Gastroesophageal sphincter (tissue), 4 donors: ENCODE measurements around the gene TIMM23. TPM values are rescaled to one million over a fixed set of nuclear protein-coding genes. Genes with fewer than 3 reads are reported as not detected.
A peak's percentile ranks its signal among the peaks of the same experiment; 100 is the strongest.

Experiments used
- ATAC-seq: fragments of 150-250 bp; one replicate; pipeline ENCODE4 v1.9.1; 2016; ENCODE audit warnings: mild to moderate bottlenecking, moderate library complexity
- H3K27ac ChIP-seq, 4 donors: fragments of 200-600 bp; sonication (generic) in 3 of 4; 1 replicate in 3 of 4; 2 replicates in 1 of 4; pipeline ENCODE4 v1.5.1; 2016 to 2019
- H3K27me3 ChIP-seq: fragments of 200-600 bp; sonication (generic); one replicate; pipeline ENCODE4 v1.5.1; 2019
- H3K36me3 ChIP-seq, 2 donors: fragments of 200-600 bp; sonication (generic); one replicate each; pipeline ENCODE4 v1.5.1; 2019; ENCODE audit warnings: control low read depth in 1 of 2
- H3K4me1 ChIP-seq, 3 donors: fragments of 200-600 bp; sonication (generic); 1 replicate in 2 of 3; 2 replicates in 1 of 3; pipeline ENCODE4 v1.5.1; 2016 to 2019; ENCODE audit warnings: control low read depth in 2 of 3
- H3K4me3 ChIP-seq, 2 donors: fragments of 200-600 bp; sonication (generic); one replicate each; pipeline ENCODE4 v1.5.1; 2019; ENCODE audit warnings: mild to moderate bottlenecking in 1 of 2, moderate library complexity in 1 of 2
- H3K9me3 ChIP-seq, 3 donors: fragments of 200-600 bp; sonication (generic); one replicate each; pipeline ENCODE4 v1.5.1; 2017 to 2019; ENCODE audit warnings: control low read depth in 2 of 3
- EP300 ChIP-seq: sonication (generic); formaldehyde crosslinking; IDR thresholded peaks from one replicate; pipeline ENCODE4 v1.6.1; 2017; ENCODE audit warnings: antibody characterized with exemption, mild to moderate bottlenecking
- POLR2A ChIP-seq, 2 donors: fragments of 450-650 bp; IDR thresholded peaks; one replicate each; pipeline ENCODE4 v1.6.1; 2017; ENCODE audit warnings: antibody characterized with exemption in 2 of 2, mild to moderate bottlenecking in 2 of 2, moderate library complexity in 1 of 2
- POLR2AphosphoS5 ChIP-seq: sonication (generic); formaldehyde crosslinking; IDR thresholded peaks from one replicate; pipeline ENCODE4 v1.6.1; 2017; ENCODE audit warnings: antibody characterized with exemption
- WGBS, 2 donors: methylation state at CpG; one replicate each; pipeline ENCODE4 v1.1.5; 2018; ENCODE audit warnings: low coverage in 1 of 2; 5-methylcytosine and 5-hydroxymethylcytosine counted together
- total RNA-seq, 4 donors: library from RNA; depleted of rRNA; stranded (reverse); fragments of >200 nt; gene quantifications; one replicate each; pipeline ENCODE4 v1.1.0, GENCODE V29; 2016
- TF ChIP-seq, protein P1 (sequence below), 4 experiments: fragments of 200-600 bp in 2 of 4; fragments of 450-650 bp in 2 of 4; sonication (generic) in 1 of 4; IDR thresholded peaks; one replicate each; pipeline ENCODE4 v1.5.1; 2017 to 2019; ENCODE audit warnings: antibody characterized with exemption in 4 of 4, mild to moderate bottlenecking in 2 of 4, moderate library complexity in 2 of 4

Gene TIMM23
- total RNA-seq, 4 donors from 2014 or later = 56.8 to 80.9 (median 64.5) TPM

DNA sequence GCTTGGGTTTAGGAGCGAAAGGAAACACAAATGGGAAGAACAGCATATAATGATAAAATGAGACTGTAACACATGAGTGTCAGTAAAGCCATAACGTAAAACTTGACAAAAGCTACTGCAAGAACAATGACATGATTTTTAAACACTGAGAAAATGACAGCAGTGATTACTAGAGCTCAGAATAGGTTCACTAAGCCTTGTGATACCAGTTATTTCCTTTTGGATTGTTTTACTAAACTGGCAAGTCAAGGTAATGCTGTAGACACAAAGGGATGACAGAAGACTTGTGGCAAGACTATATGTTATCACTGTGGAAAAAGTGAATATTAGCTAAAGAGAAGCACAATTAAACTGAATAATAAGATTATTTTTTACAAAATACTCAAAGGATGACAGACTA, 45.4 kb downstream of the TIMM23 start:
- no peaks in the 10 kb centered on the region for H3K27me3 ChIP-seq
- H3K4me1 ChIP-seq = peaks cover 13 to 81% (median 23%) of the 10 kb centered on the region in 3 donors
- H3K4me3 ChIP-seq = no peak overlapping the region
- no peak overlapping the region for H3K27ac ChIP-seq
- no peak for ATAC-seq
- peaks cover 6 to 36% of the 10 kb centered on the region in 2 donors for H3K36me3 ChIP-seq
- no peaks in the 10 kb centered on the region for H3K9me3 ChIP-seq
- TF ChIP-seq POLR2AphosphoS5 (no peak), POLR2A (IDR thresholded peaks at IDR 0.05) (no peak), EP300 (no peak)
- TF ChIP-seq, protein P1, sequence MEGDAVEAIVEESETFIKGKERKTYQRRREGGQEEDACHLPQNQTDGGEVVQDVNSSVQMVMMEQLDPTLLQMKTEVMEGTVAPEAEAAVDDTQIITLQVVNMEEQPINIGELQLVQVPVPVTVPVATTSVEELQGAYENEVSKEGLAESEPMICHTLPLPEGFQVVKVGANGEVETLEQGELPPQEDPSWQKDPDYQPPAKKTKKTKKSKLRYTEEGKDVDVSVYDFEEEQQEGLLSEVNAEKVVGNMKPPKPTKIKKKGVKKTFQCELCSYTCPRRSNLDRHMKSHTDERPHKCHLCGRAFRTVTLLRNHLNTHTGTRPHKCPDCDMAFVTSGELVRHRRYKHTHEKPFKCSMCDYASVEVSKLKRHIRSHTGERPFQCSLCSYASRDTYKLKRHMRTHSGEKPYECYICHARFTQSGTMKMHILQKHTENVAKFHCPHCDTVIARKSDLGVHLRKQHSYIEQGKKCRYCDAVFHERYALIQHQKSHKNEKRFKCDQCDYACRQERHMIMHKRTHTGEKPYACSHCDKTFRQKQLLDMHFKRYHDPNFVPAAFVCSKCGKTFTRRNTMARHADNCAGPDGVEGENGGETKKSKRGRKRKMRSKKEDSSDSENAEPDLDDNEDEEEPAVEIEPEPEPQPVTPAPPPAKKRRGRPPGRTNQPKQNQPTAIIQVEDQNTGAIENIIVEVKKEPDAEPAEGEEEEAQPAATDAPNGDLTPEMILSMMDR (IDR thresholded peaks at IDR 0.05) = no peak
- whole genome bisulfite sequencing, 2 donors = 74 to 90% methylated on average over 2 of the region's 2 CpGs

DNA sequence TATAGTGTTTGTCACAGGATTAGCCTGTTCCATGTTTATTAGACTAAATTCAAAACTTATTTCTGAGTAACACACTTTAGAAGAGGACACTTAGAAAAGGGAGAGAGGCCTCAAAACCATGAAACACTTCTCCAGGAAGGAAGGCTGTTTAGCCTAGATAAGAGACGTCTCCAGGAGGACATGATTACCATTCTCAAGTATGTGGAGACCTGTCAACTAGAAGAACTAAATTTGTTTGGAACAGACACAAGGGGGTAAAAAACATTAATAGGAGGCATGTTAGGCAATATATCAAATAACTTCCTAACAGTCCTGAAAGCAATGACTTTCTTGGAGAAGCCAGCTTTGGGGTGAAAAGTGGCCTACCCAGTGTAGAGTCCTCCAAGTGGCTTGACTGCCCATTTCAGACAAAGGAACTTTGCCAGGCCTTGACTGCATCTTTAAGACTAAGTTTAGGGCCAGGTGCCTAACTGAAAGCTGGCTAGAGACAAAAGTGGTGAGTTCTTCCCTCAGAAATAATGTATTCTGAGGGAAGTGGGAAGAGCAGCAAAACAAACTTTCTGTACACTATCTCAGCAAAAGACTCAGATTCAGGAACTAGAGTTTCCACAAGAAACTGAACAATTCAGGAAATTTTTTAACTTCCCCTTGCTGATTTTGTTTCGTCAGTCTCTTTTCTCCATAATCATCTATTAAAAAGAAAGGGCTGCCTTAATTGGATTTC, 46.3 kb downstream of the TIMM23 start:
- TF ChIP-seq POLR2AphosphoS5 = no peak
- no peak for TF ChIP-seq EP300
- TF ChIP-seq, protein P1 (IDR thresholded peaks at IDR 0.05) = no peak
- TF ChIP-seq POLR2A (IDR thresholded peaks at IDR 0.05) = no peak

DNA sequence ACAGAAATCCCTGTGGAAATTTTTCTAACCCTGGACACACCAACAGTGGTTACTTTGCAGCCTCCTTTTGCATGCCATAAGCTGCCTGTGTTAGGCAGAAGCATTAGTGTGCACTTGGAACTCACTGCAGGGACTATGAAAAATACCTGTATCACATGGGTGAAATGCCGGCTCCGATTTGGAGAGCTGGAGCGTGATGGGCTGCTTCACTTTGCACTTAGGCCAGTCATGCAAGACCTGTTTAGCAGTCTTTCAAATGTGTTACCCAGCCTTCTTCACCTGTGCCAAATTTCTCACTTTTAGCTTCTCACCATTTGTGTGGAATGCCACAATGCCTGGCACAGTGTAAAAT, 46.9 kb downstream of the TIMM23 start:
- no peak for TF ChIP-seq POLR2AphosphoS5
- TF ChIP-seq EP300 = no peak
- TF ChIP-seq POLR2A (IDR thresholded peaks at IDR 0.05) = no peak
- TF ChIP-seq, protein P1 (IDR thresholded peaks at IDR 0.05) = no peak
- no peak overlapping the region for H3K4me3 ChIP-seq
- H3K4me1 ChIP-seq = peaks cover 18 to 94% (median 23%) of the 10 kb centered on the region in 3 donors
- peak overlapping the region in 1 of 4 donors; percentile 0 for H3K27ac ChIP-seq
- H3K9me3 ChIP-seq = no peaks in the 10 kb centered on the region
- no peaks in the 10 kb centered on the region for H3K27me3 ChIP-seq
- 87 to 100% methylated on average over 2 to 3 of the region's 3 CpGs for WGBS, 2 donors
- peaks cover 6 to 22% of the 10 kb centered on the region in 2 donors for H3K36me3 ChIP-seq
- no peak for ATAC-seq

More for the DNA sequence above, 46.3 kb downstream of the TIMM23 start:
- ATAC-seq = no peak
- H3K9me3 ChIP-seq = no peaks in the 10 kb centered on the region
- peaks cover 14 to 89% (median 23%) of the 10 kb centered on the region in 3 donors for H3K4me1 ChIP-seq
- H3K4me3 ChIP-seq = no peak overlapping the region
- WGBS, 2 donors = 25 to 40% methylated on average over 2 of the region's 2 CpGs
- no peaks in the 10 kb centered on the region for H3K27me3 ChIP-seq
- peak overlapping the region in 1 of 4 donors; percentile 18 for H3K27ac ChIP-seq
- peaks cover 6 to 27% of the 10 kb centered on the region in 2 donors for H3K36me3 ChIP-seq

DNA sequence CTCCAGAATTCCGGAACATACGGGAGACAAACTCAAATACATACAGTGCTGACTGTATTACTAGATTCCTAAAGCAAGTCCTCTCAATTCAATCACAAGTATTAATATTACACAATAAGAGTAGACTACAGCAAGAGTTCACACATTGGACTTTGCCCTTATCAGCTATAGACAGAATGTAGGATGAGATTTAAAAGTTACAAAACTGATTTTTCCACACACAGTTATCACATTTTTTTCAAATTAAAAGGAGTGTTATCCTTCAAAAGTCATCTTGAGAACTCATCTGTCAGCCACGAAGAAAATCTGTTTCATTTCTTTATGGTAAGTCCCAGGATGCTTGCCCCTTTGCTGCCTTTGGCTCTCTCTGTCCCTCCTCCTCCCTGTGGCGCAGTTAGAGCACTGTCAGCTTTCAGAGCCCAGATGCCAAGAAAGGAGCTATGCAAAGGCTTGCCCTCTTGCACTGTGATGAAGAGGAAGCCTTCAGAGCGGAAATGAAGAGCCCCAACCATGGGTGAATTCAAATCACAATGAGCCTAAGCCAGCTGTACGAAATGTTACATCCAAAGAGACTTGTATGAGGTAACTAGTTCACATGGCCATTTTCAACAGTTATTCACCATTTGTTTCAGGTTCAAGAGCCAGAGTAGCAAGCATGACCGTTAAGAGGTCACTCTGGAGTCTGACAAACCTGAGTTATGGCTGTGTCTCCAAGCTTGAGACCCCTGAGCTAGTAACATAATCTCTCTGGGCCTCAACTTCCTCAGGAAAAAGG, 47.5 kb downstream of the TIMM23 start:
- 56 to 66% methylated on average over 4 to 7 of the region's 7 CpGs for whole genome bisulfite sequencing, 2 donors
- peaks cover 4 to 16% of the 10 kb centered on the region in 2 donors for H3K36me3 ChIP-seq
- no peak overlapping the region for H3K4me3 ChIP-seq
- TF ChIP-seq, protein P1 (IDR thresholded peaks at IDR 0.05) = no peak
- no peak for TF ChIP-seq POLR2A (IDR thresholded peaks at IDR 0.05)
- TF ChIP-seq POLR2AphosphoS5 = no peak
- peak overlapping the region in 3 of 4 donors; percentile 1 to 34 (median 18) for H3K27ac ChIP-seq
- no peaks in the 10 kb centered on the region for H3K27me3 ChIP-seq
- ATAC-seq = peak; percentile 17
- peaks cover 19 to 96% (median 23%) of the 10 kb centered on the region in 3 donors for H3K4me1 ChIP-seq
- no peaks in the 10 kb centered on the region for H3K9me3 ChIP-seq
